GM21786 (cell line): Measurements from ENCODE around the gene DDX31.

Experiments used
- ATAC-seq: cut with Tn5 transposase; IDR thresholded peaks from one replicate; pipeline ENCODE4 v1.9.1; 2021; ENCODE audit not compliant: unreplicated experiment

Gene DDX31

GRCh38 chr9:132674485-132674884, 4.7 kb upstream of the DDX31 start:
- no peak for ATAC-seq

DNA sequence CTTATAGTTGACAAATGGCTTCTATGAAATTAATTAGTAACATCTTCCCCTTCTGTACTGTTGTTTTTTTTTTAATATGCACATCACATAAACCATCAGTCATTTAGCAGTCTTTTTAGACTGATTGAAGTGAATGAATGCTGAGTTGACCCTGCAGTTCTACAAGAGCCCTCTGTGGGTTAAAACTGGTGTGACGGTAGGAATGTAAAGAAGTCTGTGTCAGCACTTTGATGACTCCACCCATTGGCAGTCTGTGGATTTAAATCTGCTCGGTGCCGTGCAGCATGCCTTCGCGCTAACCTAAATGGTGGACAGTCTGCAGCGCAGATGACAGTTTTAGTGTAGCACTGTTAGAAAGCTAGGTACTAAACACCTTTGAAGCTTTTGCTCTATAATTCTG, 3.6 kb upstream of the DDX31 start:
- ATAC-seq: no peak

DNA sequence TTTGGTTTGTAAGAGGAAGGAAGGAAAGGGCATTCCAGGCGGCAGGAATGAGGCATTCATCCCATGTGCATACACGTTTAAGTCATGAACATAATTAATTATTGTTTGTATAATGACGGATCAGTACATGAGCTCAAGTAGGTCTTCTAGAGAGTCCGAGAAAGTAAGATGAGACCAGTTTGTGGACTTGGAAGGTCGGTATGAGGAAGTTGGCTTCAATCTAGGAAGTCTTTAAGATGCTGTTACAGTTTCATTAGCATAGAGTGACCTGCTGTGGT, 2.6 kb upstream of the DDX31 start:
- ATAC-seq: no peak

DNA sequence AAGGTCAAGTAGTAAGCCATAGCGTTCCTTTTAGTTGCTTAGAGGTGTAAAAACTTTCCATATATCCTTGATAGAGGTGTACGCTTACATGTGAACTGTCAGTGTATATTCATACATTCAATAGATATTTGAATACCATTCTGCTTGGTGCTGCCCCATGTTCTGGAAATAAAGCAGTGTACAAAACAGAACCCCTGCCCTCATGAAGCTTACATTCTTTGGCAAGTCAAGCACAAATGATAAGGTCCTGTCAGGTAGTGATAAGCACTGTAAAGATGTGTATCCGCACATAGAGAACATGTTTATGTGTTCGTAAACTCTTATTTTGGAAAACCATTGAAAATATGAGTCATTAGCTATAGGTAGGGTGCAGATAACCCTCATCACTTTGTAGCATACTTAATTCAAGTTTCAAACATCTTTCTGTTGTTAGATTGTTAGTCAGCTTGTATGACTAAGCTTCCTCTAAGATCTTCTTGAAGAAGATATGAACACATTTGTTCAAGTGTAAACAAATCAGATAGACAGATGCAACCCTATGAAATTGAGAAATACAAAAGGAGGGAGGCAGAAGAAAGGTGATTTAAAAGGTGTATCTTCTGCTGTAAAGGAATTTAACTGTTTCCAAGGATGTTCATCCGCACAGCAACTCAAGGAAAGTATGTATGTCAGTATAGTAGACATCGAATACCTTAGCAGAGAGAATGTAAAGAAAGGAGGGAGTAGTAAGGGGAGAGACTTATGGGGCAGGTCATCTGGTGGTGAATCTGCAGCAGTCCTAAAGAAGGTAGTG, 2.0 kb upstream of the DDX31 start:
- ATAC-seq: no peak

DNA sequence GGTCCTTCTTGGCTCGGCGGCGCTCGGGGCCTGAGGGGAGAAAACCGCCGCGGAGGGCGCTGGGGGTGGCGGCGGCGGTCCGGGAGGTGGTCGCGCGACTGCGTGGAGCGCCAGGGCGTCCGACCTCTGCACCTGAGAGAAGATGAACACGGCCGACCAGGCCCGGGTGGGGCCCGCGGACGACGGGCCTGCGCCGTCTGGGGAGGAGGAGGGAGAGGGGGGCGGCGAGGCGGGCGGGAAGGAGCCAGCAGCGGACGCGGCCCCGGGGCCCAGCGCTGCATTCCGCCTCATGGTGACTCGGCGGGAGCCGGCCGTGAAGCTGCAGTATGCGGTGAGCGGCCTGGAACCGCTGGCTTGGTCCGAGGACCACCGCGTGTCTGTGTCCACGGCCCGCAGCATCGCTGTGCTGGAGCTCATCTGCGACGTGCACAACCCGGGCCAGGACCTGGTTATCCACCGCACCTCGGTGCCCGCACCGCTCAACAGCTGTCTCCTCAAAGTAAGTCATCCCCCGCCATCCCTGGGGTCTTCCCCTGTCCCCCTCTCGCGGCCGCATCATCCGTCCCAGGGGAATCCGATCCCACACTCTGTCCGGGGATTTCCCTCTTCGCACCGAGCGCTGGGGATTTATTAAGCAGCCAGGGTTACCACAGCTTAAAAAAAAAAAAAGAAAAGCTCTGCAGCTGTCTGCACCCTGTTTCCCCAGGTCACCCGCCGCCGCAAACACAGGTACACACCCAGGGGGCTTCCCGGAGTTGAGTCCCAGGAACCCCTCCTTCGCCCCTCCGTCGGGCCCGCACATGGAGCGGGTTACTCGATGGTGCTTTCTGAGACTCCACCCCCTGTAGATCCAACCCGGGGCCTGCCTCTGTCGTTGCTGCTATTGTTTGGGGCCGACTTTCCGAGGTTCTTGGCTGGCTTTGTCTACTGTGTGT, 941 bp upstream of the DDX31 start, which contains the start of gene GTF3C4:
GTF3C4 (plus strand) TSS at position 8 of the 935 bp plus-strand sequence; CDS start at position 143, 135 bp downstream.
- ATAC-seq: peak; percentile 21

DNA sequence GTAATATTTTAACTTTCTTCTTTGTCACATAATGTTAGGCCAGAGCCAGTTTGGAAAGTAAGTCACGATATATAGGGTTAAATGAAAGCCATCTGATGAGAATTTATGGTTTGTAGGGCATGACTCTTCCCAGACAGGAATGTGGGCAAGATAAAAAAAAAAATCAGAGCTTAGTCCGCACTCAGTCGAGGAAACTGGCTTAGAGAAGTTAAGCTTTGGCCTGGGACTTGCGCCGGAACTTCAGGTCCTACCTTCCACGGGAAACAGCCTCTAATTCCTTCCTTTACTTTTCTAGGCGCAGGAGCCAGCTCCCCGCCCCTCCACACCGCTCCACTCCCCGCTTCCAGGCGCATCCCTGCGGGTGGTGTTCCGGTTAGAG, 475 bp downstream of the DDX31 start:
- peak; percentile 8 for ATAC-seq

GRCh38 chr9:132663851-132664250, 5.9 kb downstream of the DDX31 start:
- ATAC-seq: no peak

- ATAC-seq: no peak
Observed at GRCh38 chr9:132663117-132663516, 6.7 kb downstream of the DDX31 start.

GRCh38 chr9:132662152-132662945, 7.4 kb downstream of the DDX31 start:
- ATAC-seq: no peak

DNA sequence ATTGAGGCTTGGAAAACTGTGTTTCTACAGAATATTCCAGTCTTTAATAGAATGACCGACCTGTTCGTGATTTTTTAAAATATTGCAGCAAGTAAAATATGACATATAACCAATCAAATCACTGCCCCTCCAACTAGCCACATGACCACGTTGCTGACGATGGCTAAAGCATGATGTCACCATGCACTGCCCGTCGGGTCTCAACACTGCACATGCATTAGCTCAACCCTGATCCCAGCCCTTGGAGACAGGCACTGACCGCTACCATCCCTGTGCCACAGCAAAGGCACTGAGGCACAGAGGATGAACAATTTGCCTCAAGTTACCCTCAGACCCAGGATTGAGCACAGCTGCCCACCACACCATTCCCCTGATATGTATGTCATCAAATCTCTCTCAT, 13.5 kb downstream of the DDX31 start:
- ATAC-seq: no peak

DNA sequence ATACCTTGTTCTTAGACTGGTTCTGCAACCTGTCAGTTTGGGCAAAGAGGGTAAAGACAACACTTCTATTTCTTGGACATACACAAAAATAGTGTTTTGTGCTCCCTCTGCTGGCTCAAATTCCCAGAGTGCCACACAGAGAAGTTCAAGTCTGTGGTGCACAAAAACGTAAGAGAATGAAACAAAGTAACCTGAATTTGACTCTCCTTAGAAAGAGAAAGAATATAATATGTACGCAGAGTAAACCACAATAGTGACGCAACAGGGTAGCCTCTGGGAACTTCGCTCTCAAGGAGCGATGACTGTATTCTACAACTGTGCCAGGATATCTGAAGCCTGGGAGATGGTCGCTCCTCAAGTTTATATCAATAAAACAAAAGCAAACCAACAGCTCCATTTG, 18.5 kb downstream of the DDX31 start:
- ATAC-seq: no peak

DNA sequence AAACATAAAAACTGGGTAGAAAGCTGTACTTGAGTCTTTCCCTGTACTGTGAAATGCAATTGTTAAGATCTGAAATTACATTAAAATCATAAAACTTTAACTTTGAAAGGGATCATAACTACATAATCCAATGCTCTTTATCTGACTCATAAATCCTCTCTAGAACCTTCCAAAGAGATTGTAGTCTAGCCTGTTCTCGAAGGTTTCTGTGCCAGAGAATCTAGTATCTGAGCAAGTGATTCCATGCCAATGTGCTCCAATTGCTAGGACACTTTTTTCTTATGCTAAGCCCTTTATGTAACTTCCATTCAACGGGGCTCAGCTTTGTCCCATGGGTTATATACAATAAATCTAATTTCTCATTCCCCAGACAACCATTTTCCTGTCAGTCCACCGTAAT, 21.1 kb downstream of the DDX31 start:
- no peak for ATAC-seq

DNA sequence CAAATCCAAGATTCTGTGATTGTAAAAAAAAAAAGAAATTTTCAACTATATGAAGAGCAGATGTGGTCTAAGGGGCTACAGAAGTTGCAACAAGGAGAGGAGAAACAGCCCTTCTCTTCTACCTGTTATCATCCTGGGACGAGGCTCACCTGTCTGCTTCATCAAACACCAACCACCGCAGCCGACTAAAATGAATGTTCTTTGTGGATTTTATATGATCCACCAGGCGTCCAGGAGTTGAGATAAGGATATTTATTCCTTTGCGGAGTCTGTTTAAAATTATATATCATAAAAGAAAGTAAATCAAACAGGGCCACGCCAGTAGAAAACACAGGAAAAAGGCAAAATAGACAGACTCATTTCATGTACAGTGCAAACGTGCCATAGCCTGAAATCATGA, 21.5 kb downstream of the DDX31 start:
- no peak for ATAC-seq

DNA sequence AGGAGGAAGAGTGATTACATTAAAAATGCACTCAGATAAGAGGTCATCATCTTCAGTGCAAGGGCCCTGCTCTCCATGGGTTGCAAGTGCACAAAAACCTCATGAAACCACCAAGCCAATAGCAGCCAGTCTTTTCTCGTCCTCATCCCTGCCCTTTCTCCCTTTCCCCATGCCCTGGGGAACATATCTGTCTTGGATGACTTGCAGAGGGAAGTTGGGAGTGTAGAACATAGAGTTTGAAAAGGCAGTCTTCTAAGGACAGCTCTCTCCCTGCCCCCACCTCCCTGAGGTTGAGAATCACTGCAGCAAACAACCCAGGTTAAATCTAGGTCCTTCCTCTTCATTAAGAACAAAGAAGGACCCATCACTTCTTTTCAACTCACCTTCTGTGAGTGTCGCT, 22.0 kb downstream of the DDX31 start:
- ATAC-seq: no peak

DNA sequence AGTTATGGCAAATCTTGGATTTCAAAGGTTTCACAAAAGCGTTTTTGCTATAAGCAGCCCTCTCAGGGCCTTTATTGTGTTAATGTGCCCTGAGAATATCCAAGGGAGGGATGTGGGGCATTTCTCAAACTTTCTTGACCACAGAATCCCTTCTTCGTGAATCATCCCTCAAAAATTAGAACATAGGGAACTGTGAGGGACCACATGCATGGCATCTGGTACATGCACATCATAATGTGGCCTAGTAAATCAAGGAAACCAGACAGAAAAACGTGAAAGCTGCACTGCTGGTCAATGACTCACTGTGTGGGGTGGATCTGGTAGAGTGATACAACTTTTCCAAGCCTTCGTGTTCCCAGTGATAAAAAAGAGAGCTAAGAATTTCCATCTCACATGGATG, 22.4 kb downstream of the DDX31 start:
- no peak for ATAC-seq

GRCh38 chr9:132646726-132647125, 23.1 kb downstream of the DDX31 start:
- ATAC-seq: no peak

DNA sequence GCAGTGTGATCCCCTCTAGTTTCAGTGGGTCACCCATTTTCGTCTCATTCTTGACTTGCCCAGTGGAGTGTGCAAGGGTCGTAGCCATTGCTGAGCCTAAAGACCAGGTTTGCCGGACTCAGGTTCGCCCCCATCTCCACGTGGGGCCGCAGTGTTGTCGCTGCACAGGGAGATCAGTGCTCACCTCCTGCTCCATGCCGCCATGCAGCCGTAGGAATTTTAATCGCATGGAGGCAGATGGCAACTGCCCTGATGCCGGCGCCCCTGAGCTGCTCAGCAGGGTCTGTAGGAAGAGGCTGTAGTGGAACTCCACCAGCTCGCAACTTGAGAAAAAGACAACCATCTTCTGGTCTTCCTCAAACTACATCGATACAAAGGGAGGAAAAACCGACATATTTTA, 24.1 kb downstream of the DDX31 start:
- no peak for ATAC-seq

DNA sequence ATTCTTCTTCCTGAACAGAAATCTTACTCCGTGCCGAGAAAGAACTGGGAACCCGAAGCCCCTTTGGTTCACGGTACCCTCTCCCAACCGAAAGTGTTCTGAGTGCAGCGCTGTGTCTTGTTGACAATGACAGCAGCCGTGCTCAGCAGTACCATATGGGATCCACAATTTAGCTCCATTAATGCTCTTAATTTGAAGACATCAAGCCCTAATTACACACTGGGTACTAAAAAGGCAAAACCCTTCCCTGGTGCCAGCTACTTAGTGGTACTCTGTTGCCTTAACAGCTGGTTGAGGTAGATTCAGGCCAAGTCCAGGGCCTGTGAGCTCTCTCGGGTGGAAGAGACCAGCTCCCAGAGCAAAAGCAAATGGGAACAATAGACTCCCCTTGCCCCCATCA, 24.5 kb downstream of the DDX31 start:
- ATAC-seq: no peak

- ATAC-seq: no peak
Observed at GRCh38 chr9:132644251-132644650, 25.5 kb downstream of the DDX31 start.

DNA sequence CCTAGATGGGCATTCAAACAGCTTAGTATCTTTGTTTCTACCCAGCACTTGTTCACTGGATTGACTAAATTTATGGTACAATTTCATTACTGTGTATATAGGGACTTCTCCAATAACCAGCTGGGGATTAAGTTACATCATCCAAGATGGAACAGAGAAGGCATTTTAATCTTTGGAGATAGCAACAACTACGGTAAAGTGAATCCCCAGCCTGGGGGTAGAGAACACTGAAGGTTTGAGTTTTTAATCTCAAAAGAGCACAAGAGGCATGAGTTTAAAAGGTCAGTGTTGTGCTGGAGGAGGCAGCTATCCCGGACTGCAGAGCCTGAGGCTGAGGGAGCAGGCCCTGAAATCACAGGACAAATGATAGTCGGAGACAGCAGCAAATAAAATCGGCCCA, 28.6 kb downstream of the DDX31 start:
- ATAC-seq: no peak

DNA sequence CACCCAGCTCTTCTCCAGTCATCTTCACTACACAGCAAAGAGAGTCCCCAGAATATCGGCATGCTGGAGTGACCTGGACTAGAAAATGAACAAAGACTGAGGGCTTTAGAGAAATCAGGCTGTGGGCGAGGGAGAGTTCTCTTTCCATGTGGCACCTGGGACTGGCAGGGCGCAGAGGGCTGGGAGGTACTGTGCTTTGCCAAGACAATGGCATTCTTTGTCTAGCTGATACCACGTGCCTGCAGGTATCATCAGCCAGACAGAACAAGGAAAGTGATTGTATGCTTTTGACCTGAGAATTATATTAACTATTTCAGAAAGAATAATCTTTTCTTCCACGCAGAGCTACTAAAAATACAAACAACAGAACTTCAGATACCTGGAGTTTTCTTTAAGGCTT, 30.5 kb downstream of the DDX31 start:
- no peak for ATAC-seq

DNA sequence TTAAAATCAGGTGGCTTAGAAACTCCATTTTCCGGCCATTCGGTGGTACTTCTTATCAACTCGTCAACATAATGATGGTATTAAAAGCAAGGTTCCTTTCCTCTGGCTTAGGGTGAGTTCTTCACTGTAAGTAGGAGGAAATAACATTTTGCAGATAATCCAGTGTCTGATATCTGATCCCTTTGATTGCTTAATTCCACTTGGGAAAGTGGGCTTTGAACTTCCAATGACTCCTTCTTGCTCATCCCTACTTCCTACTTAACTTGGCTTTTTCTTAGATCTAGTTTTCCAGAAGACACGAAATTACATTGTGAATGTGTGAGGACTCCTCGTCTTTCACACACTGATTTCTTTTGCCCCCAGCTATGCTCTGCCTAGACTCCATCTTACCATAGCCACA, 31.5 kb downstream of the DDX31 start:
- ATAC-seq: no peak
